ENCODE results near the gene HTR3A.
"Not testable (repeated sequence)": the region's sequence is repeated elsewhere in the genome, so short reads cannot be mapped to it uniquely, and the experiment has no call there.

Gene HTR3A

GRCh38 chr11:113935858-113936257 lies 39.0 kb upstream of the HTR3A start:
- Histone ChIP-seq H3K36me3 (no peaks in the 10 kb centered on the region), H3K4me3 (ENCODE audit: low read depth in 1 of 2, low read length in 1 of 2) (no peak overlapping the region), H3K9me3 (no peaks in the 10 kb centered on the region), H3K27me3 (no peaks in the 10 kb centered on the region), H3K4me1 (ENCODE audit: control insufficient read depth in 1 of 2, insufficient read depth in 1 of 2, low read depth in 1 of 2, low read length in 1 of 2) (no peaks in the 10 kb centered on the region), H3K27ac (no peak overlapping the region)
- no peak for TF ChIP-seq CTCF (IDR thresholded peaks at IDR 0.05)

- no peaks in the 10 kb centered on the region for H3K36me3 ChIP-seq
- no peaks in the 10 kb centered on the region for H3K9me3 ChIP-seq
- TF ChIP-seq CTCF (IDR thresholded peaks at IDR 0.05) = no peak
- peaks cover 11 to 16% of the 10 kb centered on the region in 2 experiments for H3K4me1 ChIP-seq (ENCODE audit: control insufficient read depth in 1 of 2, insufficient read depth in 1 of 2, low read depth in 1 of 2, low read length in 1 of 2)
- no peak overlapping the region for H3K27ac ChIP-seq
- no peaks in the 10 kb centered on the region for H3K27me3 ChIP-seq
- H3K4me3 ChIP-seq (ENCODE audit: low read depth in 1 of 2, low read length in 1 of 2) = no peak overlapping the region
These were observed 37.0 kb upstream of the HTR3A start for GRCh38 chr11:113937918-113938317.

DNA sequence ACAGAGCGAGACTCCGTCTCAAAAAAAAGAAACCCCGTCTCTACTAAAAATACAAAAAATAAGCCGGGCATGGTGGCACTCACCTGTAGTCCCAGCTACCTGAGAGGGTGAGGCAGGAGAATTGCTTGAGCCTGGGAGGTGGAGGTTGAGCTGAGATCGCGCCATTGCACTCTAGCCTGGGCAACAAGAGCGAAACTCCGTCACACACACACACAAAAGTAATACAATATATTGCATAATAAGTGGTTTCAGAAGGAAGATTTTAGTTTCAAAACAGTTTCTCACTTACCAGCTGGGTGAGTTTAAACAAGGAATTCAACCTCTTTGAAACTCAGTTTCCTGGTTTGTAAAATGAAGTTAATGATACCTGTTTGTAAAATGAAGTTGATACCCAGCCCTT lies 32.7 kb upstream of the HTR3A start:
- peaks cover 32 to 37% of the 10 kb centered on the region in 2 experiments for H3K4me1 ChIP-seq (ENCODE audit: control insufficient read depth in 1 of 2, insufficient read depth in 1 of 2, low read depth in 1 of 2, low read length in 1 of 2)
- H3K4me3 ChIP-seq (ENCODE audit: low read depth in 1 of 2, low read length in 1 of 2) = no peak overlapping the region
- H3K36me3 ChIP-seq = no peaks in the 10 kb centered on the region
- no peaks in the 10 kb centered on the region for H3K9me3 ChIP-seq
- H3K27ac ChIP-seq = peak overlapping the region; percentile 65
- no peak for TF ChIP-seq CTCF (IDR thresholded peaks at IDR 0.05)
- H3K27me3 ChIP-seq = no peaks in the 10 kb centered on the region

DNA sequence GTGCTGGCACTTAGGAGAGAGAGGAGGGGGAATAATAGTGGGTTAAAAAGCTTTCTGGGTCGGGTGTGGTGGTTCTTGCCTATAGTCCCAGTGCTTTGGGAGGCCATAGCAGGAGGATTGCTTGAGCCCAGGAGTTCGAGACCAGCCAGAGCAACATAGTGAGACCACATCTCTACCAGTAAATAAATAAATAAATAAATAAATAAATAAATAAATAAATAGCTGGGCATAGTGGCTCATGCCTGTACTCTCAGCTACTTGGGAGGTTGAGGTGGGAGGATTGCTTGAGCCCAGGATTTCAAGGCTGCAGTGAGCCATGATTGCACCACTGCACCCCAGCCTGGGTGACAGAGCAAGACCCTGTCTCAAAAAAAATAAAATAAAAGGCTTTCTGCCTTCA lies 28.7 kb upstream of the HTR3A start:
- not testable (repeated sequence) for H3K27me3 ChIP-seq; H3K27ac ChIP-seq; H3K9me3 ChIP-seq; H3K36me3 ChIP-seq; H3K4me3 ChIP-seq (ENCODE audit: low read depth in 1 of 2, low read length in 1 of 2)
- peaks cover 48 to 51% of the 10 kb centered on the region in 2 experiments for H3K4me1 ChIP-seq (ENCODE audit: control insufficient read depth in 1 of 2, insufficient read depth in 1 of 2, low read depth in 1 of 2, low read length in 1 of 2)

GRCh38 chr11:113947994-113948393 lies 26.9 kb upstream of the HTR3A start:
- H3K4me3 ChIP-seq (ENCODE audit: low read depth in 1 of 2, low read length in 1 of 2) = peak overlapping the region; percentile 3 to 15
- H3K27me3 ChIP-seq = no peaks in the 10 kb centered on the region
- H3K36me3 ChIP-seq = no peaks in the 10 kb centered on the region
- TF ChIP-seq CTCF (IDR thresholded peaks at IDR 0.05) = no peak
- no peaks in the 10 kb centered on the region for H3K9me3 ChIP-seq
- H3K4me1 ChIP-seq (ENCODE audit: control insufficient read depth in 1 of 2, insufficient read depth in 1 of 2, low read depth in 1 of 2, low read length in 1 of 2) = peaks cover 53 to 54% of the 10 kb centered on the region in 2 experiments
- peak overlapping the region; percentile 73 for H3K27ac ChIP-seq

DNA sequence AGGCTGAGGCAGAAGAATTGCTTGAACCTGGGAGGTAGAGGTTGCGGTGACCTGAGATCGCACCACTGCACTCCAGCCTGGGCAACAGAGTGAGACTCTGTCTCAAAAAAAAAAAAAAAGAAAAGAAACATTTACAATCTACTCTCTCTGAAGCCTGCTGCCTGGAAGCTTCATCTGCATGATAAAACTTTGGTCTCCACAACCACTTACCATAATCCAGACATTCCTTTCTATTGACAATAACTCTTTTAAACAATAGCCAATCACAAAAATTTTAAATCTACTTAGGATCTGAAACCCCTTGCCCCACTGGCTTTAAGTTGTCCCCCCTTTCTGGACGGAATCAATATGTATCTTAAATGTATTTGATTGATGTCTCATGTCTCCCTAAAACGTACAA lies 25.0 kb upstream of the HTR3A start:
- no peak overlapping the region for H3K4me3 ChIP-seq (ENCODE audit: low read depth in 1 of 2, low read length in 1 of 2)
- no peaks in the 10 kb centered on the region for H3K9me3 ChIP-seq
- no peak overlapping the region for H3K27ac ChIP-seq
- H3K27me3 ChIP-seq = no peaks in the 10 kb centered on the region
- no peaks in the 10 kb centered on the region for H3K36me3 ChIP-seq
- peaks cover 52 to 53% of the 10 kb centered on the region in 2 experiments for H3K4me1 ChIP-seq (ENCODE audit: control insufficient read depth in 1 of 2, insufficient read depth in 1 of 2, low read depth in 1 of 2, low read length in 1 of 2)
- no peak for TF ChIP-seq CTCF (IDR thresholded peaks at IDR 0.05)
